ENCODE data around the gene TNK2. TPM values are rescaled to one million over a fixed set of nuclear protein-coding genes. Genes with fewer than 3 reads are reported as not detected.

Gene TNK2
- total and polyA plus RNA-seq, 7 donors, result 37.1 to 322 (median 67.1) TPM

DNA sequence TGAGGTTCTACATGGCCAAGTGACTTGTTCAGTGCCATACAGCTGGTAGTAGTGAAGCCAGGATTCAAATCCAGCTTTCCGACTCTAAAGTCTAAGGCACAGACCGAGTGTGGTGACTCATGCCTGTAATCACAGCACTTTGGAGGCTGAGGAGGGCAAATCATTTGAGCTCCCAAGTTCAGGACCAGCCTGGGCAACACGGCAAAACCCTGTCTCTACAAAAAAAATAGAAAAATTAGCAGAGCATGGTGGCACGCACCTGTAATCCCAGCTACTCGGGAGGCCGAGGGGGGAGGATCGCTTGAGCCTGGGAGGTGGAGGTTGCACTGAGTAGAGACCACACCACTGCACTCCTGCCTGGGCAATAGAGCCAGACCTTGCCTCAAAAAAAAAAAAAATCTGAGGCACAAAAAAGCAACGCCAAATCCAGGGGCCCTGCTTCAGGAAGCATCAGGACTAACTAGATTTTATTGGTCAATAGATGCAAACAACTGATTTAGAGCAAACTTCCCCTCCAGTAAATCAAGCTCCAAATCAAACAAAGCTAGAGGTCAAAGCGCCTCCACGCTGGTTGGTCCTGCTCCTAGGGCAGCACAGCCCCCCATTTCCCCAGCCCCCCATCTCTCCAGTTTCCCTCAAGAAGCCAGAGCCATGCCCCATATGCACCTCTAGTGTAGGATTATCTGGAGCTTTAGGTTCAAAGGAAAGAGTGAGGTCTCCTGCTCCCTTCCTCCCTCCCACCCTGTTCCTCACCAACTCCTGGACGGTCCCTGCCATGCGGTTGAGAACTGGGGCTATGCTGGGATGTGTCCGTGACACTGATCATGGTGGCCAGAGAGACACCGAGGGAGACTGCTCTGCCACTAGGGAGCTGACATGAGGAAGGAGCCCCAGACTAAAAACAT is 2.9 kb upstream of the TNK2 start:
- Histone ChIP-seq H3K4me1 (peaks cover 8% of the 10 kb centered on the region), H3K36me3 (ENCODE audit: insufficient read depth in 1 of 2, low read depth in 1 of 2) (no peaks in the 10 kb centered on the region), H3K27ac (no peak overlapping the region), H3K9me3 (no peaks in the 10 kb centered on the region), H3K27me3 (ENCODE audit: insufficient read depth in 3 of 3, low read length in 2 of 3) (no peaks in the 10 kb centered on the region), H3K4me3 (no peak overlapping the region)
- intact Hi-C loops (cut with DNase I), result no loop called here
- peak in 1 of 2 donors; percentile 39 for DNase-seq
- 90 to 92% (median 91%) methylated on average over 14 of the region's 14 CpGs for WGBS, 3 donors
- no peak for ATAC-seq
- TF ChIP-seq, protein P1, sequence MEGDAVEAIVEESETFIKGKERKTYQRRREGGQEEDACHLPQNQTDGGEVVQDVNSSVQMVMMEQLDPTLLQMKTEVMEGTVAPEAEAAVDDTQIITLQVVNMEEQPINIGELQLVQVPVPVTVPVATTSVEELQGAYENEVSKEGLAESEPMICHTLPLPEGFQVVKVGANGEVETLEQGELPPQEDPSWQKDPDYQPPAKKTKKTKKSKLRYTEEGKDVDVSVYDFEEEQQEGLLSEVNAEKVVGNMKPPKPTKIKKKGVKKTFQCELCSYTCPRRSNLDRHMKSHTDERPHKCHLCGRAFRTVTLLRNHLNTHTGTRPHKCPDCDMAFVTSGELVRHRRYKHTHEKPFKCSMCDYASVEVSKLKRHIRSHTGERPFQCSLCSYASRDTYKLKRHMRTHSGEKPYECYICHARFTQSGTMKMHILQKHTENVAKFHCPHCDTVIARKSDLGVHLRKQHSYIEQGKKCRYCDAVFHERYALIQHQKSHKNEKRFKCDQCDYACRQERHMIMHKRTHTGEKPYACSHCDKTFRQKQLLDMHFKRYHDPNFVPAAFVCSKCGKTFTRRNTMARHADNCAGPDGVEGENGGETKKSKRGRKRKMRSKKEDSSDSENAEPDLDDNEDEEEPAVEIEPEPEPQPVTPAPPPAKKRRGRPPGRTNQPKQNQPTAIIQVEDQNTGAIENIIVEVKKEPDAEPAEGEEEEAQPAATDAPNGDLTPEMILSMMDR (IDR thresholded peaks at IDR 0.05), result no peak

DNA sequence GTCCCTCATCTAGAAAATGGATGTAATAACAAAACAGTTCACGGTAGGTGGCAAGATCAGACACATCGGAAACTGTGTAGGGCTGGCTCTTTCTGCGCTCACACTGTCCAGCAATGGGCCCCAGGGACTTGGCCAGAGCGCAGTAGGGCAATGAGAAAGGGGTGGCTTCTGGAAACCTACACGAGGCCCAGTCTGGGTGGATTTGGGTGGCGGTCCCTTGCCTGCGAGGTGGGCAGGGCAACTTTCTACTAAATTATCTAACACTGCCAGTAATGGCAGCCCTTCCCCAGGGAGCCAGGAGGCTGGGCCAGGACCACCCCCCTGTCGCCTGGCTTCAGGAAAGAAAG is 2.1 kb upstream of the TNK2 start:
- peak overlapping the region; percentile 73 for H3K4me3 ChIP-seq
- peak overlapping the region; percentile 93 for H3K27ac ChIP-seq
- no peak for ATAC-seq
- H3K36me3 ChIP-seq (ENCODE audit: insufficient read depth in 1 of 2, low read depth in 1 of 2), result no peaks in the 10 kb centered on the region
- 88% methylated on average over 8 of the region's 8 CpGs for WGBS, 3 donors
- H3K27me3 ChIP-seq (ENCODE audit: insufficient read depth in 3 of 3, low read length in 2 of 3), result no peaks in the 10 kb centered on the region
- peaks cover 8% of the 10 kb centered on the region for H3K4me1 ChIP-seq
- peak in 1 of 2 donors; percentile 46 for DNase-seq
- intact Hi-C loops (cut with DNase I), result no loop called here
- TF ChIP-seq, protein P1 (IDR thresholded peaks at IDR 0.05), result no peak
- H3K9me3 ChIP-seq, result no peaks in the 10 kb centered on the region

DNA sequence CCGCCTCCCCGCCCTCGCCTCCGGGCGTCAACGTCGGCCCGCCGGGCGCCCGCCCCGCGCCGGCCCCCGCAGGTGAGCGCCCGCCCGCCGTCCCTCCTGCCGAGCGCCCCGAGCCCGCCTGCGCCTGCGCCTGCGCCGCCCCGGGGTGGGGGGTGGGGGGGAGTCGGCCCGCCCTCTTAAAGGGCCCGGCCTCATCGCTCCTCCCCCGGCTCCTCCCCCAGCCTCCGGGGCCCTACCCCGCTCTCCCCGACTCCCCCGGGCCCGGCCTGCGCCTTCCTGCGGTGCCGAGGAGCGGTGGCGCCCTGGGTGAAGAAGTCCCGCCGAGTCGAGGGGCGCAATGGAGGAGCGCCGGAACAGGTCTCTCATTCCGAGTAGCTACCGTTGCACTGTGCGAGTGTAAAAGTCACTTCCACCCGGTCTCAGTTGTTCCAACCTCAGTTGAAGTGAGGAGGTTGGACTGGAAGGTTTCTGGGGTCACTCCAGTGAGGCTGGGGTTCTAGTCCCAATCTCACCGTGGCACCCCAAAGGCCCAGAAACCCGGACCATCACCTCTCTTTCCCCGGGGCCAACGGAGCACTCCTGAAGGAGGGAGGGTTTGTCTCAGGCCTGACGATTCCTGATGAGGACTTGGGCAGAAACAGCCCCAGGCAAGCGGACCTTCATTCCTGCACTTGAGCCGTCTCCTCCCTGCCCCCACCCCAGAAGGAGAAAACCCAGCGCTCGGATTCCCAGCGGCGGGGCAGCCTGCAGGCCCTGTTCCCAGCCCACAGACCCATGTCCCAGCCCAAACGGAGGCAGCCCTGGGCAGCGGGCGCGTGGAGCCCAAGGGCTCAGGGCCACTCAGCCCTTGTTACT is 1.5 kb upstream of the TNK2 start:
- DNase-seq (peak; percentile 87 to 95), ATAC-seq (peak; percentile 37 to 54 (median 48))
- Histone ChIP-seq H3K4me3 (peak overlapping the region; percentile 73), H3K27me3 (ENCODE audit: insufficient read depth in 3 of 3, low read length in 2 of 3) (no peaks in the 10 kb centered on the region), H3K9me3 (no peaks in the 10 kb centered on the region), H3K36me3 (ENCODE audit: insufficient read depth in 1 of 2, low read depth in 1 of 2) (no peaks in the 10 kb centered on the region), H3K27ac (peak overlapping the region; percentile 93), H3K4me1 (peaks cover 8% of the 10 kb centered on the region)
- 11 to 27% (median 27%) methylated on average over 32 to 68 of the region's 68 CpGs for WGBS, 3 donors
- TF ChIP-seq, protein P1 (IDR thresholded peaks at IDR 0.05), result no peak
- intact Hi-C loops (cut with DNase I), result no loop called here

DNA sequence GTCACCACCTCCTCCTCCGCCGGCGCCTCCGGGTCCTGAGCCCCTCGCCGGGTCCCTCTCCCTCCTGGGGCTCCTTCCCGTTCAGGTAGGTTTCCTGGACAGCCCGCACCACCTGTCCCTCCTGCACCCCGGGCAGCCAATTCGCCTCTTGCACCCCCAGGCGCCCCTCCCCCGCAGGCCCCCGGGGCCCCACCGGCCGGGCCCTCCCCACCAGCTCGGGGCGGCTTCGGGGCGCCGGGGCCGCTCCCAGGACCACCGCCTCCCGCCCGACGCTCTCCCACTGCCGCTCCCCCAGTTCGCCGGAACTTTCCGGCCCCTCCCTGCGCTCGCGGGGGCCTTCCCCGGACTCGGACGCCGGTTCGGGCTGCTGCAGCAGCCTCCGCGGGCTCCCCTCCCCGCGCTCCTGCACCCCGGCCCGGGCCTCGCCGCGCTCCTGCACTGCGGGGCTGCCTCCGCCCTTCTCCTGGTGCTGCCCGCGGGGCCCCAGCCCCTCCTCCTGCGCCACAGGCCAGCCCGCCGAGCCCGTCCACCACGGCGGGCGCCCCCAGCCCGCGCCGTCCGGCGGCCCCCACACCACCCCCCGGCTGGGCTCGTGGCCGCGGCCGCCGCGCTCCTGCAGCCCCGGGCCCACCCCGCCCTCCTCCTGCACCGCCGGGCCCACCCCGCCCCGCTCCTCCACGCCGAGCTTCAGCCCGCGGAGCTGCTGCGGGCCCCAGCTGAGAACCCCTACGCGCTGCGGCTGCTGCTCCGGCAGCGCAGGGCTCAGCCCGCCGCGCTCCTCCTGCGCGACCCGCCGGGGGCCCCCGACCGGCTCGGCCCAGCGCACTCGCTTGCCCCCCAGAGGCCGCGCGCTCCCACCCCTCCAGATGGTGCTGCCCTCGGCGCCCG is 587 bp upstream of the TNK2 start:
- intact Hi-C loops (cut with DNase I), result no loop called here
- H3K4me1 ChIP-seq, result peaks cover 8% of the 10 kb centered on the region
- H3K27me3 ChIP-seq (ENCODE audit: insufficient read depth in 3 of 3, low read length in 2 of 3), result no peaks in the 10 kb centered on the region
- 0 to 1% (median 1%) methylated on average over 28 to 103 of the region's 103 CpGs for WGBS, 3 donors
- DNase-seq, result peak; percentile 36 to 60
- peak in 1 of 4 donors; percentile 0 for ATAC-seq
- H3K4me3 ChIP-seq, result peak overlapping the region; percentile 73
- no peaks in the 10 kb centered on the region for H3K36me3 ChIP-seq (ENCODE audit: insufficient read depth in 1 of 2, low read depth in 1 of 2)
- TF ChIP-seq, protein P1 (IDR thresholded peaks at IDR 0.05), result no peak
- H3K9me3 ChIP-seq, result no peaks in the 10 kb centered on the region
- H3K27ac ChIP-seq, result peak overlapping the region; percentile 93

All from psoas muscle (tissue), 8 donors.